Measurements from ENCODE around the gene TPST2.

The TPST2 gene

DNA sequence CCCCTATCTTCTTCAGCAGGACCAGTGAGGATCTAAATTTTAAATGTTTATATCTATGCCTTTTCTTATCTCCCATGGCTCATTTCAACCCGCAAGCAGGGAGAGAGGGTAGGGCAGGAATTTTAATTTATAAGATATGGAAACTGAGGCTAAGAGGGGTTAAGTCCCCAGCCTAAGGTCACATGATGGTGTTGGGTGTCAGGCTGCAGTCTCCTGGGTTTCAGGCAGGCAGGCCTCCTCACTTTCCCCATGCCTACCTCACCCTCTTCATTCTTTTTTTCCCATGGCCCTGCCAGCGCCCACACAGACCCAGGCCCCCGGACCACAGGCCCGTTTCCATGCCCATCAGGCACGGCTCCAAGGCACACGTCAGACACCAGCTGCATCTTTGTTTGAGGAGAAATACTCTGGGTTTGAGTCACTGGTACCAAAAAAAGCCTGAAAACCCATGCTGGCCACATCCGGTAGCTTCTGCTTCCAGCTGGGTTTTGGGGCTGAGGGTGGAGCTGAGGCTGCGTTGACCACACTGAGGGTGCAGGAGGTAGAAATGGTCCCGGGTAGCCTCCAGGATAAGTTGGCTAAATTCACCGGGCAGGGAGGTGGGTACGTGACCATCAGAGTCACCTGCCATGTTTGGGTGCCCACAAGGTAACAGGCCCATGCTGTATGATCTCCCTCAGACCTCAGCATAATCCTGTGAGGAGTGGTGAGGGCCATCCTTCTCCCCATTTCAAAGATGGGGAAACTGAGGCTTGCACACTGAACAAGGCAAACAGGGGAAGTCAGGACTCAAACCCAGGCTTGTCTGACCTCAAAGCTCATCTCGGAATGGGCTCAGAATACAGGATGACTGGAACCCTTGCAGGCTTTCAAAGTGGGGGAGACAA is 20.4 kb upstream of the TPST2 start:
- DNase-seq, result no peak

DNA sequence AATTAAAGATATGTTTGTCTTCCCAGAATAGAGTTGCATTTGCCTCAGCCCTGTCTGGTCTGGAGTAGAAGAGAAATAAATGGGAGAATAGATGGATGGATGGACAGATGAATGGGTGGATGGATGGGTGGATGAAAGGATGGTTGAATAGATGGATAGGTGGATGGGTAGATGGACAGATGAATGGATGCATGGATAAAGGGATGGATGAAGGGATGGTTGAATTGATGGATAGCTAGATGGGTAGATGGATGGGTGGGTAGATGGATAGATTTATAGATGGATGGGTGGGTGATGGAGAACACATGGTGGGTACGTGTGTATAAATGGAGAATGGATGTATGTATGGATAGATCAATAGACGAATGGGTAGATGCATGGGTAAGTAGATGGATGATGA is 19.4 kb upstream of the TPST2 start:
- DNase-seq, result no peak

DNA sequence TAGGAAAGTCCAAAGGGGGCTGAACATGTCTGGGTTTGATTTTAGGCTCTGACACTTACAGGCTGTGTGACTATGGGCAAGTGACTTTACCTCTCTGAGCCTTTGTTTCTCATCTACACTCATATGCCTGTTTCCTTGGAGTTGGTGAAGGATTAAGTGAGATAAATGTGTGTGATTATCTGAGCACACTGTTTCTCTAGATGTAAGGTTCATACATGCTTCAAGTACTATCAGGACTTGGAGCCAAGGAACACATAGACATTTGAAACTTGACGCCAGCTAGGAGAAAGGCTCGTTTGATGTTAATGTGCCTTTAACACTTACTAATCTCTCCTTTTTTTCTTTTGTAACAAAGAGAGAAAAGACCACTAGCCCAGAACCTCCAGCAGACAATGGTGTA is 18.2 kb upstream of the TPST2 start:
- DNase-seq, result no peak

- DNase-seq, result no peak
These were observed 16.7 kb upstream of the TPST2 start for GRCh38 chr22:26606611-26607010.

DNA sequence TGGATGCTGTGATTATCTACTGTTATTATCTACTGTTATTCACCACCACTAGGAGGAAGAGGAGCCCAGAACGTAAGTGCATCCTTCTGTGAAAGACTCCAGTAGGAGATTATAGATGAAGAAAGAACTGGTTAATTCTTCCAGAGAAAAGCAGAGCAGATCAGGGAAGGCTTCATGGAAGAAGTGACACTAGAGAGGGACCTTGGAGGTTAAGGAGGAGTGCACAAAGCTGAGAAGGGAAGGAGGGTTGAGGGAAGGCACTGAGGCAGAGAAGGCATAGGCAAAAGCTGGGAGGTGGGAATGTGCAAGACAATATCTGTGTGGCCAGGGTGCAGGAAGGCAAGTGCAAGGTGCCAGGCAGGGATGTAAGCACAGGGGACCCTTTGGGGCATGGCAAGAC is 14.4 kb upstream of the TPST2 start:
- DNase-seq, result no peak

GRCh38 chr22:26602127-26602526 is 12.2 kb upstream of the TPST2 start:
- DNase-seq, result no peak

DNA sequence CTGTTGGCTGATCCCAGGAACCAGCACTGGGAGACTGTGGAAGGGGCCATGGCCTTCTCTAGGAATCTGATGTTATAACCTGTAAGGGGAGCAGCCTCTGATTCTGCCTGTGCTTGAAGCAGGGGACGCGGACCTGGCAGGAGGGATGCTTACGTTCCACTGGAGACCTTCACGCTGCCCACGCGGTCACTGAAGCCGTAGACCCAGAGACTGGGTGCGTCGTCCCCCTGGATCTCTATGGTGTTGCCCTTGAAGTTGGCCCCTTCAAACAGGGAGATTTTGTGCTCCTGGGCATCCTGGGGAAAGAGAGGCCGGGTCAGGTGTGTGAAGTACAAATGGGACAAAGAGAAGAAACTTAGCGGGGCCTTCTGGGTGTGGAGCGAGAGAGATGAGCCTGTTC is 11.8 kb upstream of the TPST2 start:
- DNase-seq, result no peak

GRCh38 chr22:26599505-26599904 is 9.6 kb upstream of the TPST2 start:
- peak; percentile 9 for DNase-seq

GRCh38 chr22:26597480-26597879 is 7.5 kb upstream of the TPST2 start:
- DNase-seq, result no peak

DNA sequence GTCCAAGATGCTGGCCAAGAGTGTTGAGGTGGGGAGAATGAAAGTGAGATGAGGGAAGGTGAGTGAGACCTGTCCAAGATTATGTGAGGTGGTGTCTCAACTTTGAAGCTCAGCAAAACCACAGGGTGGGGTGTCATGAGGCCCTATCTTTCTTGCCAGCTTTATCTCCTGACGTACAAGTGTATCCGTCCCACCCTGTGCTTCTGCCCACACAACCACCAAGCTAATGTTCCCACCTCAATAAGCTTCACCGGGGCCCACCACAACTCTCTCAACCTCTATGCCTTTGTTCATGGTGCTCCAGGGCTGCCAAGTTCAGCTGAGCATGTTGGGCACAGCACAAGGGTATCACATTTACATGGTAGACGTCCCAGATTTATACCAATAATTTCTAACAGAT is 7.1 kb upstream of the TPST2 start:
- DNase-seq, result no peak

GRCh38 chr22:26593763-26594162 is 3.8 kb upstream of the TPST2 start:
- no peak for DNase-seq

DNA sequence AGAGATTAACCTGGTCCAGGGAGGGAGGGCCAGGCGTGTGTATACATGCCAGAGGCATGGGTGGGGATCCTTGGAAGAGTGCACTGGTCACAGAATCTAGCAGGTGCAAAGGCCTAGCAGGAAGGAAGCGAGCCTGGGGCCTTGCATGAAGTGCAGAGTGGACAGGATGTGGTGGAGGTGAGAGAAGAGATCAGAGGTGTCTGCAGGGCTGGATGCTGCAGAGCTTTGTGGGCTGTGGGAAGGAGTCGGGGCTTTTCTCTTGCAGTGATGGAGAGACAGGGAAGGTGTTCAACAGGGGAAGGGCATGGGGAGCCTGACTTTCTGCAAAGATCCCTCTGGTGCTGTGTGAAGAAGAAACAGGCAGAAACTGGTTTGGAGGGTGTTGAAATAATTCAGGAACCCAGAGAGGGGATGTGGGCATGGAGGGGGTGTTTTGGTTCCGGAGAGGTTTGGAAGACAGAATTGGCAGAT is 2.5 kb upstream of the TPST2 start:
- peak; percentile 44 for DNase-seq

DNA sequence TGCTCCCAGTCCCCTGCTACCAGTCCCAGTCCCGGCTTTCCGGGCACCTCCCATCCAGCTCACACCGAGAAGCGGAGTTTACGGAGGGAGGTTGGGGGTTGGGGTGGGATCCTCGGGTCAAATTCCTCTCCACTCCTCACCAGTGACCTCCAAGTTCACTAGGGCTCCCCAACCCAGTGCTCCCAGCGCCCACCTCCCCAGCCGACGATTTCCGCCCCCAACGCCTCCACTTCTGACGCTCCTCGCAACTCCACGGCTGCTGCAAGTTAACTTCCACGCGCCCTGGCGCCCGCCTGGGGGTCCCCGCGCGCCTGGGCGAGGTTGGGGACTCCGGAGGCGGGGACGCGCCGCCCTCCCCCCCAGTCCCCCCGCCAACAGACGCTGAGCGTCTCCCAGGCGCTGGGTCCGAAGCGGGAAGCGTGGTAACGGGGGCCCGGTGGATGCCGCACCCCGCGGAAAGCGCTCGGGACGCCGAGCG is 526 bp downstream of the TPST2 start:
- no peak for DNase-seq

DNA sequence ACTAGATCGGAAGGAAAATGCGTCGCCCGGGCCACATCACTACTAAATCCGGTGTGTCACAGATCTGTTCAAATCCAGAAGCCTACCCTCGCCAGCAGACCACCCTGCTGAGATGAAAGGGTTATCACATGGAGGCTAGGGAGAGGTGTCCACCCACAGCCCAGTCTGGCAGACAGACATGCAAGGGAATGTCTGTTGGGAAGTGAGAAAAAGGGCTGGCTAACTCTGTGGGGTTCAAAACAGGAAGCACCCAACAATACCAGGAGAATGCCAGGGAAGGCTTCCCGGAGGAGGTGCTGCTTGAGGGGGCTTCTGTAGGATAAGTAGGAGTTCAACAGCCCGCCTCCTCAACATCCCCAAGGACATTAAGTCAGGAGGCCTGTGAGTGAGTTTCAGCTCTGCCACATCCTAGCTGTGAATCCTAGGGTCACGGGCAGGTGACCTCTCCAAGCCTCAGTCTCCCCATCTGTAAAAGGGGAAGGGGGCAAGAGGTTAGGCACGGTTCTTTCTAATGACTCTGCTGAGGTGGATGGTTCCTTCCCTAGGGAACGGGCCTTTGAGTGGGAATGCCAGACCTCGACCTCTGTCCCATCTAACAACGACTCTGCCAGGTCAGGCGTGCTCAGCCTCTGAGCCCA is 1.1 kb downstream of the TPST2 start:
- no peak for DNase-seq

- DNase-seq, result no peak
These were observed 1.8 kb downstream of the TPST2 start for GRCh38 chr22:26587991-26588613.

- DNase-seq, result no peak
These were observed 3.2 kb downstream of the TPST2 start for GRCh38 chr22:26586556-26587325.

DNA sequence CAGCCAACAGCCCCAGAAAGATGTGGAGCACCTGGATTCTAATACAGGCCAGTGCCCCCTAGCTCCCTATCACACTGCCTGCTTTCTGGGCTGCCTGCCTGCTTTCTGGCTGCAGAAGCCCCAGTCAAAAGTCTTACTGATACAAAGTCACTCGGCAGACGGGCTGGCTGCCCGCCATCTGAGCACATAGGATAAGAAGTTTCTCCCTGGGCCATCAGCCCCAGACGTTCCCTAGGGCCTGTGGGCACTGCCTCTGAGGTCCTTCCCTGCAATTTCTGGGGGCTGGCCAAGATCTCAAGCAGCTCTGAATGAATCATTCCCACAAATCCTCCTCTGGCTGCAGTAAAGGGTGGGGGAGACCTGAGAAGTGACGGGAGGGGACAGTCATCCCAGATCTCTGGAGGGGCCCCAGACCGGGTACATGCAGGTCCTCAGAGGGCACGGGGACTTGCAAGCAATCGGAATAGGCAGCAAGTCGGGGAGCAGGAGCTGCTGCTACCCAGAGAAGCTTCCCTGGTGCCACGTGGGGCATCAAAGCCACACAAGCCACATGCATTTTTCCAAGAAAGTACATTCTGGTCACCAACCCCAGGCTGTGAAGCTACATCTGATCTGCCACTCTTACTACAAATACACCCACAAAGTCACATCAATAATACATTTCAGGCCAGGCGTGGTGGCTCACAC is 4.7 kb downstream of the TPST2 start:
- no peak for DNase-seq

- DNase-seq, result no peak
These were observed 5.9 kb downstream of the TPST2 start for GRCh38 chr22:26584010-26584409.

DNA sequence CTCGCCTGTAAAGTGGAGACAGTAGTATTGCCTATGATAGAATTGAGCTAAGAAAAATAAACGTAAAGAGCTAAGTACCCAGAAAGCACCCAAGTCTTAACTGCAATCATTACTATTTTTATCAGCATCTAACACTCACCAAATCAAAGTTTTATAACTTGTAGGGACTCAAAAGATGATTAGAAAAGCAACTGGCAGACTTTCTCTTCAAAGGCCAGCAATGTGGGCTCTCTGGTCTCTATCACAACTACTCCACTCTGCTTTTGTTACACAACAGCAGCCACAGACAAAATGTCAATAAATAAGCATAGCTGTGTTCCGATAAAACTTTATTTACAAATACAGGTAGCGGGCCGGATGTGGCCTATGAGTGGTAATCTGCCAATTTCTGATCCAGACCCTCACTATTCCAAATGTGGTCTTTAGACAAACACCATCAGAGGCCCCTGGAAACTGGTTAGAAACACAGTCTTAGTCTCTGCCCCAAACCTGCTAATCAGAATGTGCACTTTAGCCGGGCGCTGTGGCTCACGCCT is 8.2 kb downstream of the TPST2 start:
- DNase-seq, result no peak

GRCh38 chr22:26581026-26581425 is 8.9 kb downstream of the TPST2 start:
- DNase-seq, result no peak

DNA sequence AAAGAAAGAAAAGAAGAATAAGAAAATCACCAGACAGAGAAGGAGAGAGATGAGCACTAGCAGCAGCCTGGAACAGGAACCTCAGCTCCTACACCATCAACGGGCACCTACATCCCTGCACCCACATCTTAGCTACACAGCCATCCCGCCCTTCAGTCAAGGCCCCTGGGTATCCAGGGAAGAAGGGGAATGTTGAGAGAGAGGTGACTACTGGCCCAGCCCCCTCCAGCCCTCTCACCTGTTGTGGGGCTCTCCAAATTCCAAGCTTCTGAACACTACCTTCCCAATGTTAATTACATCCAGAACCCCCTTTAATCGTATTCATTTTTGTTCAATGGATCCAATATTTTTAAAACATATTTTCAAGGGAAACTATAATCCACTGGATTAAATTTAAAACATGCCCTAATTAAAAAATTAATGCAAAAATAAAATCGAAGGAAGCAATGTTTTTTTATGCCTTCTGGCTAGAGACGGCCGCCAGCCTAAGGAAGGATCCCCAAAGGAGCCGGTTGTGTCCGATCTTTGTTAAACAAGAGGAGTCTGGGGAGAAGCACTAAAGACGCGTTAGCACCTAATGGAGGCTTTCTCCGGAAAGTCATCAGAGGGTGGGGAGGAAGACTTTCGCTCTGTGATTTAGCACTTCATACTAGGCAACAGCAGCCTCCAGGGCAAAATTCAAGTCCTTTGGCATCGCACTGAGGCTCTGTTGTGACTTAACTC is 9.5 kb downstream of the TPST2 start:
- no peak for DNase-seq
